ENCODE results near the gene SPATA1.
"Not testable (repeated sequence)": the region's sequence is repeated elsewhere in the genome, so short reads cannot be mapped to it uniquely, and the experiment has no call there.

The SPATA1 gene

GRCh38 chr1:84509029-84509428, 2.8 kb downstream of the SPATA1 start:
- no peak for DNase-seq

- DNase-seq = no peak
These were observed 4.0 kb downstream of the SPATA1 start for GRCh38 chr1:84510165-84510564.

DNA sequence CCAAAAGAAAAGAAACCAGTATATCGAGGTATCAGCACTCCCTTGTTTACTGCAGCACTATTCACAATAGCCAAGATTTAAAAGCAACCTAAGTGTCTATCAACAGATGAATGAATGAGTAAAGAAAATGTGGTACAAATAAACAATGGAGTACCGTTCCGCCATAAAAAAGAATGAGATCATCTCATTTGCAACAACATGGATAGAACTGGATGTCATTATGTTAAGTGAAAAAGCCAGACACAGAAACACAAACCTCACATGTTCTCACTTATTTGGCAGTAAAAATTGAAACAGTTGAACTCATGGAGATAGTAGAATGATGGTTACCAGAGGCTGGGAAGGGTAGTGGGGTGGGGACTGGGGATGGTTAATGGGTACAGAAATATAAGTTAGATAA, 4.5 kb downstream of the SPATA1 start:
- DNase-seq = no peak

- DNase-seq = no peak
These were observed 18.4 kb downstream of the SPATA1 start for GRCh38 chr1:84524590-84524989.

DNA sequence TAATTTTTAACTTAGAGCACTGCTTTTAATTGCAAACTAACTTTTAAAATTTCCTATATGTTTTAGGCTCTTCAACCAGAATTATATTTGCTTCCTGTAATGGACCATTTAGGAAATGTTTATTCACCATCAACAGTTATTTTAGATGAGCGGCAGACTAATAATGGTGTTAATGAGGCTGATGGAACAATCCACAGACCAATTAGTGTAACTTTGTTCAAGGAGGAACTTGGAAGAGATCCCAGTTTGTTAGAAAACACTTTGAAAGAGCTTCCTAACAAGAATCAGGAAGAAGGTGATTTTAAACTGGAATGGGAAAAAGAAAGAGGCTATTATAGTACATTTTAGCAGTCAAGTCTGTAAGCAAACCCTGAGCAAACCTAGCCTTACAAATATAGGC, 19.6 kb downstream of the SPATA1 start:
- DNase-seq = no peak

GRCh38 chr1:84538599-84538998, 32.4 kb downstream of the SPATA1 start:
- DNase-seq = no peak

GRCh38 chr1:84539972-84540371, 33.8 kb downstream of the SPATA1 start:
- no peak for DNase-seq

DNA sequence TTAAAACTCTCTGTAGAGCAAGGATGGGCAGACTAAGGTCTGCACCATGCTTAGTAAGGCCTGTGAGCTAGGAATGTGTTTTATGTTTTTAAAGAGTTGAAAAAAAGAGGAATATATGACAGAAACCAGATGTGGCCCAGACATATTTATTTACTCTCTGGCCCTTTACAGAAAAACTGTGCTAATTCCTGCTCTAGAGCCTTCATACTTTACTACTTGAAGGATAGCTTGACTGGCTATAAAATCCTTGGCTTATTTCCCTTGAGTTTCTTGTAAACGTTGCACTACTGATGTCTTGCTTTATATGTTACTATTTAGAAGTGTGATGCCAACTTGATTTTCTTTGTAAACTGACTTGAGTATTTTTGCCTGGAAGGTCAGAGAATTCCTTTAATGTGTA, 34.6 kb downstream of the SPATA1 start:
- no peak for DNase-seq

GRCh38 chr1:84541679-84542078, 35.5 kb downstream of the SPATA1 start:
- no peak for DNase-seq

GRCh38 chr1:84550826-84551225, 44.6 kb downstream of the SPATA1 start:
- no peak for DNase-seq

DNA sequence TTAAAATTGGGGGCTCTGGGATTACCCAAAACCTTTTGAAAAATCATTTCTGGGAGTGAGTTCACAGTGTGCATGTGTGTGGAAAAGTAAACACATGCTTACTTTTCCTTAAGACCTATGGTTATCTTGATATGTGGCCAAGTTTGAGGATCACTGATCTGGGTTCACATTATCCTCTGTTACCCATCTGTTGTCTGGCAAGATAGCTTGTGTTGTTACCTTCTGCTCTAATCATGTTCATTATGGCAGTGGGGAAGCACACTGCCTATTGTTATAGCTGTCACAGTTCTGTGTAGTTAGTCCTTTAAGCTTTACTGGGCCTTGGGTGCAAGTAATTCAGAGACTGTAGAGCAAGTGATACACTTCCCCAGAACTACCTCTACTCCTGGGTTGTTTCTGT, 63.0 kb downstream of the SPATA1 start:
- DNase-seq = no peak

- no peak for DNase-seq
These were observed 64.4 kb downstream of the SPATA1 start for GRCh38 chr1:84570436-84571149.

GRCh38 chr1:84571150-84571535, 65.0 kb downstream of the SPATA1 start:
- DNase-seq = no peak

DNA sequence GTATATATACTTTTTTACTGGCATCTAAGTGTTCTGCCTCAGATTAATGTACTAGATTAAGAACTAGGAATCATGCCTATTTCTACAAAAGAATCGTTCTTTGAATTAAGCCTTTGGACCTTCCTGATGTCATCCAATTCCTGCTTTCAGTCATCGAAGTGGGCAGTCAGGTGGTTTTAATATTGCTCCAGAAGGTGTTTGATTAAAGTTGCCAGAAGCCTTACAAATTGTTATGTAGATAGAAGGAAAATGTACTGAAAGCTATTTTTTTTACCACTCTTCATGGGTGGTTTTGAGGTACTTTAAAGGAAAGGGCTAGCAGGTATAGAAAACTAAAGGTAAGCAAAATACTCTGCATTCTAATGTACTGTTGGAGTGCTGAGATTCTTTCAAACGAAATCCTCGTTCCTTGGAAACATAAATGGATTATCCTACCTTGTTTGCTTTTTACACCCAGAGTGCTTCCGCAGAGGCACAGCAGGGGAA, 67.3 kb downstream of the SPATA1 start:
- DNase-seq = no peak

- peak; percentile 57 for DNase-seq
These were observed 68.0 kb downstream of the SPATA1 start, which contains the start of gene CTBS for GRCh38 chr1:84573967-84574842. TSS of gene CTBS (minus strand) at chr1:84574440. CDS start at chr1:84574415, 25 bp downstream.

GRCh38 chr1:84574936-84575335, 68.8 kb downstream of the SPATA1 start:
- DNase-seq = no peak

- no peak for DNase-seq
These were observed 75.5 kb downstream of the SPATA1 start for GRCh38 chr1:84581648-84582047.

- DNase-seq = peak; percentile 80
These were observed 76.8 kb downstream of the SPATA1 start for GRCh38 chr1:84582802-84583587.

GRCh38 chr1:84583648-84584047, 77.5 kb downstream of the SPATA1 start:
- DNase-seq = no peak

DNA sequence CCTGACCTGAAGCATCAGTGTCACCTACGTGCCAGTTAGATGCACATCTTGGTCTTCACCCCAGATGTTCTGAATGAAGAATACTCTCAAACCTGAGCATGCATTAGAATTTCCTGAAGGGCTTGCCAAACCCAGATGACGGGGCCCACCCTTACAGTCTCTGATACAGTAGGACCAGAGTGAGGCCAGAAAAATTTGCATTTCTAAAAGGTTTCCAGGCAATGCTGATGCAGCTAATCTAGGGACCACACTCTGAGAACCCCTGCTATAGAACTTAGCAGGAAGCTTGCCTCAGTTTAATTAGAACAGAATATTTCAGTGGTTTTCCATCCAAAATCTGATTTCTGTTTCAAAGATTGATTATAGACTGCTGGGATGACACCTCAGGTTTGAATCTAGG, 77.9 kb downstream of the SPATA1 start:
- DNase-seq = no peak

DNA sequence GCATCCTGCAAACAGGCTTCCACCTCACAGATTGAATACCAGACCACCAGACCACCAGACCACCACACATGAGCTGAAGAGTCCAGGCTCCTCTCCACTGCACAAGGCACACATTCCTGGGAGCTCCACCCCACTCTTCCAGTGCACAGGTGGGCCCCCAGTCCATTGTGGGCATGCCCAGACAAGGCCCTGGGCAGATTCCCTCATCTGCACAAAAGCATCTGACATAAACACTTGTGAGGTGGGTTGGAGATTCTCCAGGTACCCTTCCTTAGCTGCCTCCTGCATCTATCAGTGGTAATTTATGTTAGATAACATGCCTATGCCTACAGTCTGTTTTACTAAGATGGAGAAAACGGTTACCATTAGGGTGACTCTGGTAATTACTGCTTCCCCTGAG, 79.6 kb downstream of the SPATA1 start:
- no peak for DNase-seq

DNA sequence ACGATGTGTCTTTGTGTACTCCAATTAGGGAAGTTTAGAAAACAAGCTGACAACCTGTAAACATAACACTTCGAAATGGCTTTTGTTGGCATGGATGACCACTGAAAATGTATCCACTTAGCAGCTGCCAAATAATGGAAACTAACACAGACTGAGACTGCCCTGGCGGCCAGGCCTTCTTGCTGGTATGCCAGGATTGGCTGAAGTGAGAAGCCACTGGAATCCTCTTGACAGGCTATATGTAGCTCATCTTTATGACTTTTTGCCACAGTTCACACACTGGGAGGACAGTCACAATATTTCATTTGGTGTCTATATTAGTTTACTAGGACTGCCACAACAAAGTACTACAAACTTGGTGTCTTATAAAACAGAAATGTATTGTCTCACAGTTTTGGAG, 80.9 kb downstream of the SPATA1 start:
- DNase-seq = no peak

DNA sequence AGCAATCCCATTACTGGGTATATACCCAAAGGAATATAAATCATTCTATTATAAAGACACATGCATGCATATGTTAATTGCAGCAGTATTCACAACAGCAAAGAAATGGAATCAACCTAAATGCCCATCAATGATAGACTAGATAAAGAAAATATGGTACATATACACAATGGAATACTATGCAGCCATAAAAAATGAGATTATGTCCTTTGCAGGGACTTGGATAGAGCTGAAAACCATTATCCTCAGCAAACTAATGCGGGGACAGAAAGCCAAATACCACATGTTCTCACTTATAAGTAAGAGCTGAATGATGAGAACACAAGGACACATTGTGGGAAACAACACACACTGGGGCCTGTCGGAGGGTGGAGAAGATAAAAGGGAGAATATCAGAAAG, 88.8 kb downstream of the SPATA1 start:
- DNase-seq = not testable (repeated sequence)
